ENCODE results near the gene FAM117A. TPM values are rescaled to one million over a fixed set of nuclear protein-coding genes. Genes with fewer than 3 reads are reported as not detected.
"Not testable (repeated sequence)": the region's sequence is repeated elsewhere in the genome, so short reads cannot be mapped to it uniquely, and the experiment has no call there.

The FAM117A gene
- total RNA-seq, 1 experiment from 2014 or later: 0.42 TPM

DNA sequence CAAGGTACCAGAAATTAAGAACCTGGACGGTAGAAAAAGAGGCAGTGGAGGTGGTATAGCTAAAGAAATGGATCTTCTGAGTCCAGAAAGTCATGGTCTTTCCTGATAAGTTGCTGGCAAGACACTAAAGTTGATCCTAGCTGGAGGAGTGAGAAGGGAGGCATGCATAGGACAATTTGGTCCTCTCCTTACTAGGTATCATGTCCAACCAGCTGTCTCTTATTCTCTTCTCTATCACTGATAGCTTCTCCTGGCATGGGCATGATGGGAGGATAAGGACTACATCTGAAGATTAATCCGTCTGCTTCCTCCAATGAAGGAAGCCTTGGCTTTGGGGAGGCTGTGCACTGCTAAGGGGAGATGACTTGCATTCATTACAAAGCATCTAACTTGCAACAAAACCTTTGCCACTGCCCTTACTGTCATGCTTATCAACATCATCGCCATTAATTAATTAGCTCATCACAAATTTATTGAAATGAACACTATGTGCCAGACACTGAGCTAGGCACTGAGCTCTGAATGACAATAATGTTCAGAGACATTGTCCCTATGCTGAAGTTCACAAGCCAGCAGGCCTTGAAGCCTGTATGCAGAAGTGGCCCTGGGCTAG is 3.1 kb upstream of the FAM117A start:
- no peak for DNase-seq (ENCODE audit: extremely low read depth, low read depth)

DNA sequence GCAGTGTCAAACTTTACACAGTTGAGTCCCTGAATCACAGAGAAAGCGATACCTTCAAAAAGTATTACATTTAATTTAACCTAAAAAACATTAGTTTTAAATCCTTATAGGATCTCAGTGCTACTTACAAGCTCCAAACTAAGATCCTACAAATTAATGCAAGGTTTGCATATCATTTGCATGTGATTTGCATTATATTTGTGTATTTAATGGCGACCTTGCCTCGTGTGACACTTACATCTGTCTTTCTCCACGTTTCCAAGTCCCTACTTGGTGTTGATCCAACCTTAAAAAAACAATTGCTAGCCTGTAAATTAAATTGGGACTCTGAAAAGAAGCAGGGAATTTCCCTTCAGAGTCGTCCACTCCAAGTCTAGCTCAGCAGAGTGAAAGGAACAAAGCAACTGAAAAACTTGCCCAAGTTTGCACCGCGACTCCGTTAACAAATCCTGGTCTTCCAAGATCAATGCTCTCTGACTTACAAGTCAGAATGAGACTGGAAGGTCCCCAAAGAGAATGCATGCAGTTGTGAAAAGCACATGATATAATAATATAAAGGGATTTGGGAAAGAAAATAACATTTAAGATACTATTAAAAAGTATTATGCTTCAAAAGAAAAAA is 739 bp upstream of the FAM117A start:
- no peak for DNase-seq (ENCODE audit: extremely low read depth, low read depth)

DNA sequence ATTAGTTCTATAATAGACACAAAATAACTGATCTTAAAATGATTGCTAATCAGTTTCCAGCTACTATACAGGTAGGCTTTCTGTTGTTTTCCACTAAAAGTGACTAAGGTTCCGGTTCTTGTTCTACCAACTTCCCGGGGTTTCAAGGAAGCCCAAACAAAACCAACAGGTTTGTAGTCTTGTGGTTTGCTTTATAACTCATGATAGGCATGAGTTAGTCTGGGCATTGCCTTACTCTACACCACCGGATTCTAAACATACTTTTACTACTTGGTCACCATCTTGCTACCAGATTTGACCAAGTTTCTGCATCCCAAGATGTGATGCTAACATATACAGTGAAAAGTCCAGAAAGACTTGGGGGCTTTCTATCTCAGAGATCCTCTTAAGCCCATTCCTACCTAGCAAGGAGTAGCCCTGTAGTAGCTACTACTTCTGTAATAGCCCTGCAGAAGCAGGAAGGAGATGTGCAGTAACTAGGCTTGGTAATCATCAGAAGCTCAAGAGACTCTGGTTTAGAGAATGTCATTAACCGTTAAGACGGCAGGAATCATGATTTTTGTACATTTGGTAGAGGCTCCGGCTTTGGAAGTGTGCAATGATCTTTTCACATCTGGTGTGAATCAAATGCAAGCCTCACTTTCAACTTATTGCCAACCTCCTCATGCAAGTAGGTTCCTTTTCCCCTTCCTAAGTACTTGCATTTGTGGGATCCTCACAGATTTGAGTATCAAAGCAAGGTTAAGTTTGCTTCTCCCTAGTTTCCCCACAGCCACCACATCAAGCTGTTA is 1.6 kb downstream of the FAM117A start:
- DNase-seq (ENCODE audit: extremely low read depth, low read depth): no peak

DNA sequence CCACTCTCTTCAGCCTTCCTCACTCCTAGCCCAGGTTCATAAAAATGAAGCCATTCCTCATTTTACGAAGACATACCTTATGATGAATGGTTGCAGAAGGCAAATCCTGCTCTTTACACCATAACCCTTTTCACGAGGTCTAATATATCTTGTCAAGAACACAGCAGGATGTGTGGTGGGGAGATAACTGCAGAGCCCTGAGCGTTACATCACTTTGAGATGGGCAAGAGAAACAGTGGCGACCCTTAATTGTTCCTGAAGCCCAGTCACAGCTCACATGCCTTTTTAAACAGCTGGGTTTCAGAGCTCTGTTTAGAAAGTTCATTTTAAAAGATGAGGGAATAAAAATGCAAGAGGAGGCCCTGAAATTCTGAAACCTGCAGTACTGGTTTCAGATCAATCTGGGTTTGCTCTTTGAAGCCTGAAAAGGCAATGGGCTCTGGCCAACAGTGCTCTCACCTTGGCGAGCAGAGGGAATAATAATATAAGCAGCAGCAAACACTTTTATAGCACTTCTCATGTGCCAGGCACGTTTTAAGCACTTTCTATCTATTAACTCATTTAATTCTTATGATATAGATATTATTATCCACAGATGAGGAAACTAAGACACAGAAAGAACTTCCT is 2.9 kb downstream of the FAM117A start:
- no peak for DNase-seq (ENCODE audit: extremely low read depth, low read depth)

DNA sequence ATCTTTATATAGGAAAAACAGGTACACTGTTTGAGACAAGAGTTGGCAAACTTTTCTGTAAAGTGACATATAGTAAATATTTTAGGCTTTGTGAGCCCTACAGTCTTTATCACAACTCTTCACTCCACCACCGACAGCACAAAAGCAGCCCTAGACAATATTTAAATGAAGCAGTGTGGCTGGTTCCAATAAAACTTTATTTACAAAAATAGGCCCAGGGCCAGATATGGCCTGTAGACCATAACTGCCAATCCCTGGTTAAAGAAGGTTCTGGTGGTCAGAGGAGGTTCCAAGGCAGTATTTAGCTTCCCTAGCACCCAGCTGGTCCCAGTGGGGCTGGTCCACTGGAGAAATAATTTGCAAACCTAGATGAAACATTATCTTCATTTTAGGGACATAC is 3.6 kb downstream of the FAM117A start:
- DNase-seq (ENCODE audit: extremely low read depth, low read depth): no peak

DNA sequence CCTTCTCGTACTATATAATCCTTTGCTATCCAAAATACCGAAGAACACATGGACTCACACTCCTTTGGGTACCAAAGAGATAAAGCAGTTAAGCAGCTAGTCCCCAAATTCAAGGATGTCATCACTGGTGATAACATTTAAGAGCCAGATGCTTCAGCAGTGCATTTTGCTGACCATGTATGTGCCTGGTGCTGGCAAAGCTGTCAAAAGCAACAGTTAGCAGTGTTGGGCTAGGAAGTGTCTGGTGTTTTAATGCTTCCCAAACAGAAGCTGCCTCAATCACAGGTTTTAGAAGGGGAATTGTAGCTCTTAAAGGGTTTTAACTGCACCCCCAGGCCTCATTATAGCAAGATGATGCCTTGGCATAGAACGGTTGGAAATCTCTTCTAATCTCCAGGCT is 4.7 kb downstream of the FAM117A start:
- DNase-seq (ENCODE audit: extremely low read depth, low read depth): no peak

DNA sequence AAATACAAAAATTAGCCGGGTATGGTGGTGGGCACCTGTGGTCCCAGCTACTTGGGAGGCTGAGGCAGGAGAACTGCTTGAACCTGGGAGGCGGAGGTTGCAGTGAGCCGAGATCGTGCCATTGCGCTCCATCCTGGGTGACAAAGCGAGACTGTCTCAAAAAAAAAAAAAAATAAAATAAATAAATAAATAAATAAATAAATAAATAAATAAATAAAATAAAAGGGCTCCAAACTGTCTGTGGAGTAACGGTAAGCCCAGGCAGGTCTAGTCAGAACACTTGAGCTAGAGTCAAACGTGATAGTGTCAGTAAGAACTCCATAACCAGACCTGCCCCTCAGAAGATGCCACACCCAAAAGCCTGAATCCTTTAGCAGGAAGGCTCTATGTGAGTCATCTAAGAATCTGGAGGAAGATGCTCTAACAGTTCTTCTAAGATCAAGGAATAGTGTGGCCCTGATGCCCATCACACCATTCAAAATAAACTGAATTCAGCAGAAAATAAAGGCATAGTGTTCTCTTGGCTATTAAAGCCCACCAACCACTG is 5.4 kb downstream of the FAM117A start:
- DNase-seq (ENCODE audit: extremely low read depth, low read depth): not testable (repeated sequence)

DNA sequence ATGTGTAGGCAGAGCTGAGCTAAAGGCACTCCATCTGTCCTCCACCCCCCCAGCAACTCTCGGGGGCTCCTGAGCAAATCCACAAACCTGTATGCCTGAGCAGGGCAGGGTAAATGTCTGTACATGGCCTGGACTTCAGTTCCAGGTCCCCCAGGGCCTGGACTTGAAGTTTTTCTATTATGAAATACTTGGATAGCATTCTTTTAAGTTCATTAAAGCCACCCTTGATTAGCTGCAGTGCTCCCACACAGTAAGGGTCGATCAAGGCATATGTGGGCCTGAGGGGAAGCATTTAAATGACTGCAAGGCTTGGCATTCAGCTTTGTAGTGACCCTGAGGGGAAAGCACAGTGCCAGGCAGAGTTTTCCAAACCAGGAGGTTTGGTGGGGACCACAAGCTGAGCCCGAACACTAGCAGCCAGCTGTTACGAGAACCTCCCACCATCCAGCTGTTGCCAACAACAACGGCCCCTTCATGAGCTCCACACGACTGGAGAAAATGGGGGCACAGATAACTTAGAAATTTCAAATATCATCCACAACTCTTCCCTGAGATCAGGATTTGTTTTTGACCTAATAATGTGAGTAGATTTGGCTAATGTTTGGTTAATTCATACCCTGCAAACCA is 6.7 kb downstream of the FAM117A start:
- DNase-seq (ENCODE audit: extremely low read depth, low read depth): no peak

DNA sequence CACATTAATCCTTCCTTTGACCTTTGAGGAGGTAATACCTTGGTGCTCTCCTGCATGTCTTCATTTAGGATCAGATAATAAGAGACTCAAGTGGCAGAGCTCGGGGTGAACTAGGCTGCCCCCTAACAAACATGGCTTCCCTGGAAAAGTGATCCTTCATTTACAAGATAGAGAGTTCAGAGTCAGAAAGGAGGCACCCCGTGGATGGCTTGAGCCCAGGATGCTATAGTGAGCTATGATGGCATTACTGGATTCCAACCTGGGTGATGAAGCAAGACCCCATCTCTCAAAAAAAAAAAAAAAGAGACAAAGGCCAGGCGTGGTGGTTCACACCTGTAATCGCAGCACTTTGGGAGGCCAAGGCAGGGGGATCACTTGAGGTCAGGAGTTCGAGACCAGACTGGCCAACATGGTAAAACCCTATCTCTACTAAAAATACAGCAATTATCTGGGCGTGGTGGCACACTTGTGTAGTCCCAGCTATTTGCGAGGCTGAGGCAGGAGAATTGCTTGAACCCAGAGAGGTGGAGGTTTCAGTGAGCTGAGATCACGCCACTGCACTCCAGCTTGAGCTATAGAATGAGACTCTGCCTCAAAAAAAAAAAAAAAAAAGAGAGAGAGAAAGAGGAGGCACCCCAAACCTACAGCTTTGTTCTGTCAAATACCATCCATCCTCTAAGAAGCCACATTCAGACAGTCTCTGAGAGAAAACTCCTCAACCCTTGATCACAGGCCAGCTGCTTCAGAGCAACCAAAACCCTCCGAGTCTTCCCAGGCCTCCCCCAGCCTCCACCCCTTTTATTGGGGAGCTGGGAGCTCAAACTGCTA is 7.4 kb downstream of the FAM117A start:
- no peak for DNase-seq (ENCODE audit: extremely low read depth, low read depth)

DNA sequence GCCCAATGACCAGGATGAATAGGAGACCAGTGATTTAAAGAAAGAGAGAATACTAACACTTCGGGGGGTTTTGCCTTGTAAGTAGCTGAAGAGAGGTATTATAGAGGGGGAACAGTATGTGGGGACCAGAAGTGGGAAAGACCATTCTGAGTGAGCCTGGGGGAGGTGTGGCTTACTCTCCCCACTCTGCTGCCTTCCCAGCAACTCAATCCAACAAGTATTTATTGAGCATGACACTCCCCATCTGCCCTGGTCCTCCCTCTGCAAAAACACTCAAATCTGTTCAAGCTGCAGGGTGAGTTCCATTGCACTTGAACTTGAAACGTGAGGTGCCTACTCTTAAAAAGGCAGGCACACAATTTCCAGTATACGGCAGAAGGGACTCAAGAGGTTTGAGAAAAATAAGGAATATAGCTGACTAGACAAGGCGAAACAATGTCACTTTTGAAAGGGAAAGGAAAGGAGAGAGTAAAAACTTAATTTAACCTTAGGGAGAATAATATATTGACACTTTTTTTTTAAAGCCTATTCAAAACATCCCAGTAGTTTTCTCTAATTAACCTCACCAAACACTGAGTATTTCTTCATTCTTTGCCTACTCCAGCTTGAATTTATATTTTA is 8.2 kb downstream of the FAM117A start:
- no peak for DNase-seq (ENCODE audit: extremely low read depth, low read depth)

DNA sequence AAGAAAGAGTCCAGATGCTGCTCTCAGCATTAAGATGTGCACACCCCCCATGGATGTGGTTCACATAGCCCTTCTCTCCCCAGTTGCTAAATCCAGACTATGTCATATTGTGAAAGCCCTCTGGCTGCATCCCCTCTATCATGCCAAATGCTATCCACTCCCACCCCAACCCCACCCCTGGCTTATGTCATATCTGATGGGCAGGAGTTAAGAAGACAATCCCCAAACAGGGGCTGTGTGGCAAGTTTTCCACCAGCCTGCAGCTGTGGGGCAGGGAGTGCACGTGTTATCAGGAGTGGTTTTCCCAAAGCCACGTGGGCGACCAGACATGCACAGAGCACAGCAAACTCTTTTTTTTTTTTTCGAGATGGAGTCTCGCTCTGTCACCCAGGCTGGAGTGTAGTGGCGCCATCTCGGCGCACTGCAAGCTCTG is 10.0 kb downstream of the FAM117A start:
- DNase-seq (ENCODE audit: extremely low read depth, low read depth): no peak

DNA sequence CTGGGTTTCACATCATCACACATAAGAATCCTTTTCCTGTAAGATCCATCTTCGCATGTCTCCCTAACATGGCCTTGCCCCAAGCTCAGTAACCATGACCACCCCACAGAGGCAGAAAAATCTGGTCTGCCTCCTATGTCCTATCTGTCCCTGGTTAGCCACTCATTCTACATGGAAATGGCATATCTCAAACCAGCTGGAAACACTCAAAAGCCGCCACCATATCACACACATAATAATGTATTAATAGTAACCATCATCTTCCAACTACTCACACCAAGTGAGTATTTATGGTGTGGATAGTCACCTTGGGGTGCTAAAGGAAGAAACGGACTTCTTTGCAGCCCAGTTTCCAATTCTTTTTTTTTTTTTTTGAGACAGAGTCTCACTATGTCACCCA is 11.4 kb downstream of the FAM117A start:
- no peak for DNase-seq (ENCODE audit: extremely low read depth, low read depth)

DNA sequence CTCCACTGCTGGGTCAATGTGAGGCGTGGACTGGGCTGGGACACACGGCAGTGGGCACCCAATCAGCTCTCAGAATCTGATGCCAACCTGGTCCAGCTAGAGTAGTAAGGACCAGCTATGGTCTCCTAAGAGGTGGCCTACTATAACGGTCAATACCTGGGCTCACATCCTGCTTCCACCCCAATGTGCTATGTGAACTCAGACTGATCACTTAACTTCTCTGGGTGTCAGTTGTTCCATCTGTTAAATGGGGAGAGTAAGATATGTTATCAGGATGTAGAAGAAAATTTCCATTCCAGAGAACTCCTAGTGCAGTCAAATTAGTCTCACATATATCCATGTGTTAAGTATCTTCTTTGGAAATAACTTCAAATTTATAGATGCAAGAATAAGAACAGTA is 14.2 kb downstream of the FAM117A start:
- DNase-seq (ENCODE audit: extremely low read depth, low read depth): no peak

DNA sequence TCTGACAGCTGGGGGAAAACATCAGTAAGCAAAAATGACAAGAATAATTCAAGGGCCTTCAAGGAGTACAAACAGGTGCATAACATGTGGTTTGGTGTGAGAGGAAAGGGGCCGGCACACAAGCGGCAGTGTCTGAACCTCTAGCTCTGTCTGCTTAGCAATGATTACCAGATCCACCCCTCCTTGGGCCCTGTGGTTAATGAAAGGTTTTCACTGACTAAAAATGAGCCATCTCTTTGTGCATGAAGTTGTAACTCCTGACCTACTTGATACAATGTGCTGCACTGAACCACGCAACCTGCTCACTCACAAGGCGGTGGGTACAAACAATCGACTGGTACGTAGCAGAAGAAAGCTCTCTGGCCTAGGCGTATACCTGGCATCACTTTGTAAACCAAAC is 15.1 kb downstream of the FAM117A start:
- DNase-seq (ENCODE audit: extremely low read depth, low read depth): no peak

DNA sequence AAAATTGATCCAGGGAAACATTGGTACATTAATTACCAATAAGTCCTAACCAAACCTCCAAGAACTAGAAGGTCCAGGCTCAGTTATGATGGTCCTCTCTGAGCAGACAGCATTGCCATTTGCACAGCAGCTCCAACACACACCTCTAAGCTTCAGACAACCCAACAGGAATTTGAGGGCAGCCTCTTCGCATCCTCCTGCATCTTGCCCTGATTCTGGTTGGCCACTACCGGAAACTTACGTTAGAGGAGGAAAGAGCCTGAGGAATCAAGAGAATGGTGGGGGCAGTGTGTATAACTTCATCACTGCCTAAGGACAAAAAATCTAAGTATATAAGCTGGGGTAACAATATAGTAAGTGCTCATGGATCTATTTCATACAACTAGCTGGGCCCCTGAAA is 15.7 kb downstream of the FAM117A start:
- DNase-seq (ENCODE audit: extremely low read depth, low read depth): no peak

DNA sequence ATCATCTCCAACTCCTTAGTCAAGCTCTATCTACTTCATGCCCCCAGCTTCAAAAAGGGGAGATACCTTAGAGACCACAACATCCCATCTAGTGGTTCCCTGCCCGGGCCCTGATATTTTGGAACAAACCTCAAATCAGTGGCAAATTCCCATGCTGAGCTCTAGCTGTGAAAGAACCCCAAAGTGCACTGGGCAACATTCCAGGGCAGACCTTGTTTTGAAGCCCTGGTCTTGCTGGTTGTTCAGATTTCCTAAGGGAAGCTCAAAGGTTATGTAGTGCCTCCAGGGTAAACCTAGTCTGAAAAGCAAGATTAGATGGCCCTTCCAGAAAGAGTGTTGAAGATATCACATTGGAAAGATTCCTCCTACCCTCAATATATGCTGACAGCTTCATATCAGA is 16.3 kb downstream of the FAM117A start:
- DNase-seq (ENCODE audit: extremely low read depth, low read depth): no peak

DNA sequence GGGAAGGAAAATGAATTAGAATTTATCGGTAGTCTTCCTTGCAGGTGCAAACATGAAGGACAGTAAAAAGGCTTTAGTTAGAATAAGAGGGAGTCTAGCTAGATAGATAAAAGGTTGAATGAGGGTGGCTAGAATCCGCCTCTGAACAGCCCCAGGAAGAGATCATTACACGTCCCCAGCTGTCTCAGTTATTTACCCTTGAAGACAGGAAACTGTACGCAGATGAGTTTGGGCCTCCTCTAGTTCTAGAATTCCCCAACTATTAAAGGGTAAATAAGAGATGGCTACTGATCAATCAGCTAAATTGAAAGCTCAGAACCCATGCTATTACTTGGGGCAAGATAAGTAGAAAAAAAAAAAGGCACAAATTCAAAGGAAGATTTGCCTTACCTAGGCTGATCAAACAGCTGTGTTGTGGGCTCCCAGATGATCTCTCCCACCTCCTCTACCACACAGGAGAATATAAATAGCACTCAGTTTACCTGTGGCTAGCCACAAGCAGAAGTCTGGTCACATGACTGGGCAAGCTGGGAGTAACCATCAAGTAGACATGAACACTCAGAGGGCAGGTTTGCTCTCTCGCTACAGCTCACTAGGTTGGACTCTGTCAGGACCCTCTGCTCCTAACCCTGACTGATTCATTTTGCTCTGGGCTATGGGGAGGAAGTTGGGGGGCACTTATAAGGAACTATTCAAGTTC is 17.0 kb downstream of the FAM117A start:
- DNase-seq (ENCODE audit: extremely low read depth, low read depth): no peak

DNA sequence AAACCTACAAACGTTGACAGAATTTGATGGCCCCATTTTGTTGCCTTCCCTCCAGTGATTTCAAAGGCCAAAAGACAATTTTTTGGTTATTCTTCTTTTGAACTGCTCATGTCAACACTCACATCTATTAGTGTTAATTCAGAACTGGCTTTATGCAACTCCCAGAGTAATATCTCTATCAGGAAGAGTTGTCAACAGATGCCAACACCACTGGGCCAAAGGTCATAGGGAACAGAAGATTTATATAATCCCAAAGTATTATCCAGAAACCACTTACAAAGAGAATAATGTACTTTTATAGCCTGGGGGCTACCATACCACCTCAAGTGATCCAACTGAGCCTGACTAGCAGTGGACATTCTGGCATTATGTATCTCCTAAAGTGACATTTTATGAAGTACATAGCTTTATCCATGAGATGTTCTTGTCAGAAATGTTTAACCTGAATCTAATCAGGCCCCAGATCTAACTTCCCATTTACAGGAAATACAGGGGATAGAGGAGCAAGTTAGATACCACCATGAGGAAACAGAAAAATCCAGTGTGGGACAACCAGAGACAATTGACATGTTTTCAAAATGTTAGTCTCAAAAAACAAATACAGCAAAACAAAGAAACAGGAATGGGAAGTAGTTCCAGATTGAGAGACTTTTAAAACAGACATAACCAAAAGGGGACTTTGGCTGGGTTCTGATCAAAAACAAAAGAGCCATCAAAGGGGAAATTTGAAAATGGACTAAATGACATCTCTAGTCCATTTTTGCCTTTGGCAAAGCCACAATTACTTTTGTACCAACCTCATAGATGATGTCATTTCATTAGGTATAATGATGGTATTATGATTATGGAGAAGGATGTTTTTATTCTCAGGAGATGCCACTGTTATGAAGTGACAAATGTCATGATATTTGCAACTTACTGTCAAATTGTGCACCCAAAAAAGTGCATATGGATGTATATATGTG is 18.5 kb downstream of the FAM117A start:
- no peak for DNase-seq (ENCODE audit: extremely low read depth, low read depth)

Data from NCI-H460 (cell line).